K562 (cell line): ENCODE data around the gene GRID2IP. TPM values are rescaled to one million over a fixed set of nuclear protein-coding genes. Genes with fewer than 3 reads are reported as not detected.
A peak's percentile ranks its signal among the peaks of the same experiment; 100 is the strongest.

ENCODE experiments used
- ATAC-seq: fragments of 200-7000 bp; cut with Tn5 transposase; 3 replicates; pipeline ENCODE4 v1.9.1; 2020; ENCODE audit warnings: moderate library complexity
- BruUV-seq: library from RNA; stranded (reverse); fragments of 400-500 nt; replicated peaks from 2 replicates; lab custom pipeline; 2021; lab: Mats Ljungman, UMichigan
- CTCF ChIA-PET: fragments of 300-600 bp; formaldehyde crosslinking; extraction: SDS; loops from one replicate; lab custom pipeline; 2021; ENCODE audit warnings: low intra/inter-chr PET ratio; lab: Yijun Ruan, JAX
- POLR2A ChIA-PET: fragments of 300-600, 350-650 bp; sonication (Branson Sonifier 250); formaldehyde crosslinking; extraction: SDS; loops from one replicate; lab custom pipeline; 2021; ENCODE audit warnings: antibody characterized with exemption, inconsistent platforms; lab: Yijun Ruan, JAX
- DNase-seq, 4 experiments: peaks; one replicate each; pipeline versions ENCODE4 v3.0.0 to v3.0.0-alpha.2; 2011 to 2018; ENCODE audit warnings: low spot score in 3 of 4, mixed read lengths in 3 of 4; ENCODE audit errors: extremely low read depth in 1 of 4
- FAIRE-seq: peaks from 2 replicates; lab custom pipeline; 2011; peaks lifted over from hg19 to GRCh38; lab: Jason Lieb, UNC
- H2AFZ ChIP-seq: 2 replicates; pipeline ENCODE4 v1.6.0; 2011; ENCODE audit warnings: low read depth, low read length, control low read depth, inconsistent platforms
- H3K27ac ChIP-seq: fragments of 200-600 bp; 3 replicates; pipeline ENCODE4 v1.8.0; 2011; ENCODE audit warnings: low read depth, mild to moderate bottlenecking, control low read depth, inconsistent platforms, low read length, moderate library complexity, mixed read lengths; ENCODE audit errors: extremely low read depth
- H3K27me3 ChIP-seq, 2 experiments: fragments of 300-600 bp in 1 of 2; 2 replicates in 1 of 2; 3 replicates in 1 of 2; pipeline versions ENCODE4 v1.6.0 to v1.8.0; 2011; ENCODE audit warnings: inconsistent platforms in 2 of 2, low read length in 2 of 2, mild to moderate bottlenecking in 1 of 2, mixed read lengths in 1 of 2, moderate library complexity in 1 of 2; ENCODE audit not compliant: control insufficient read depth in 2 of 2, insufficient read depth in 2 of 2
- H3K36me3 ChIP-seq: fragments of 300-600 bp; 3 replicates; pipeline ENCODE4 v1.8.0; 2011; ENCODE audit warnings: mild to moderate bottlenecking, low read length, inconsistent platforms; ENCODE audit not compliant: control insufficient read depth, insufficient read depth
- H3K4me1 ChIP-seq, 2 experiments: fragments of 200-600 bp in 1 of 2; replicated peaks in 1 of 2; 2 replicates in 1 of 2; 3 replicates in 1 of 2; pipeline versions ENCODE4 v1.5.1 to v1.8.0; 2011; ENCODE audit warnings: inconsistent platforms in 2 of 2, low read length in 2 of 2, mild to moderate bottlenecking in 1 of 2, mixed read lengths in 1 of 2, moderate library complexity in 1 of 2; ENCODE audit not compliant: control insufficient read depth in 2 of 2, insufficient read depth in 2 of 2
- H3K4me2 ChIP-seq: 2 replicates; pipeline ENCODE4 v1.6.1; 2011; ENCODE audit warnings: low read length, control low read depth, inconsistent platforms, mixed read lengths; ENCODE audit not compliant: insufficient read depth
- H3K4me3 ChIP-seq: fragments of 200-600 bp; sonication (generic), shearing (Covaris generic); 2 replicates; pipeline ENCODE4 v1.5.1; 2016; ENCODE audit warnings: control low read depth, inconsistent platforms
- H3K79me2 ChIP-seq: fragments of 200-600 bp; 3 replicates; pipeline ENCODE4 v1.8.0; 2011; ENCODE audit warnings: low read length, inconsistent platforms; ENCODE audit not compliant: control insufficient read depth, insufficient read depth
- H3K9ac ChIP-seq, 2 experiments: 2 replicates each; pipeline versions ENCODE4 v1.6.0 to v1.6.1; 2011; ENCODE audit warnings: low read depth in 2 of 2, low read length in 2 of 2, control low read depth in 1 of 2, inconsistent platforms in 1 of 2, mild to moderate bottlenecking in 1 of 2, mixed read lengths in 1 of 2; ENCODE audit not compliant: insufficient read depth in 1 of 2
- H3K9me1 ChIP-seq: one replicate; pipeline ENCODE4 v1.6.0; 2011; ENCODE audit warnings: inconsistent platforms, mild to moderate bottlenecking, low read length, moderate library complexity; ENCODE audit not compliant: control insufficient read depth, insufficient read depth
- H3K9me3 ChIP-seq: replicated peaks from 2 replicates; pipeline ENCODE4 v1.5.1; 2011; ENCODE audit warnings: low read depth, low read length, inconsistent platforms; ENCODE audit not compliant: control insufficient read depth, insufficient read depth
- H4K20me1 ChIP-seq: replicated peaks from 2 replicates; pipeline ENCODE4 v1.6.1; 2011; ENCODE audit warnings: low read length, inconsistent platforms, mixed read lengths; ENCODE audit not compliant: control insufficient read depth, insufficient read depth
- ARID3B ChIP-seq: fragments of 250-450 bp; sonication (Bioruptor Pico); IDR thresholded peaks from 2 replicates; pipeline ENCODE4 v1.4.0; 2020; ENCODE audit warnings: borderline replicate concordance
- EZH2 ChIP-seq: IDR thresholded peaks from 2 replicates; pipeline ENCODE4 v1.6.1; 2012; ENCODE audit warnings: low read depth, mild to moderate bottlenecking, inconsistent platforms, low read length, borderline replicate concordance
- HMGN3 ChIP-seq: IDR thresholded peaks from 2 replicates; pipeline ENCODE4 v1.6.1; 2011; ENCODE audit warnings: borderline replicate concordance, low read depth, mild to moderate bottlenecking, mixed read lengths, low read length; ENCODE audit not compliant: insufficient read length; ENCODE audit errors: extremely low read depth
- ZNF316 ChIP-seq: fragments of 450-650 bp; IDR thresholded peaks from 2 replicates; pipeline ENCODE4 v1.6.1; 2016
- ZNF695 ChIP-seq: fragments of 450-650 bp; formaldehyde crosslinking; IDR thresholded peaks from 2 replicates; pipeline ENCODE4 v1.4.0; 2020; ENCODE audit warnings: mild to moderate bottlenecking, moderate library complexity
- WGBS: fragments of 100-300 bp; shearing (Covaris generic); methylation state at CpG from one replicate; pipeline ENCODE4 v1.1.6; 2016; ENCODE audit warnings: low coverage, mixed read lengths; ENCODE audit not compliant: insufficient coverage; ENCODE audit errors: missing lambda C conversion rate; 5-methylcytosine and 5-hydroxymethylcytosine counted together
- in situ Hi-C: fragments of 300-500 bp; cut with MboI; formaldehyde crosslinking; loops from 4 replicates; pipeline ENCODE4 v1.15.0; 2018; ENCODE audit warnings: inconsistent platforms, mixed read lengths
- intact Hi-C: fragments of 100-400 bp; cut with micrococcal nuclease; formaldehyde crosslinking; loops from 2 replicates; pipeline ENCODE4 v1.14.2; 2022
- polyA plus RNA-seq, 8 experiments: library from polyadenylated mRNA; depleted of rRNA in 4 of 8; stranded (reverse) in 5 of 8; unstranded in 3 of 8; fragments of >200 nt; fragmentation: Nextera tagmentation in 2 of 8; fragmentation: Illumina TruSeq in 1 of 8; extraction: Ambion mirVana in 2 of 8; extraction: Trizol in 1 of 8; gene quantifications; 2 replicates each; pipeline versions ENCODE4 v1.2.1 to v1.2.3, GENCODE V29; 2011 to 2014; ENCODE audit warnings: inconsistent platforms in 1 of 8, missing spikeins in 1 of 8
- total RNA-seq, 7 experiments: library from RNA; depleted of rRNA in 6 of 7; stranded (reverse); fragments of >200 nt in 6 of 7; fragmentation: Illumina TruSeq in 2 of 7; extraction: Trizol in 2 of 7; gene quantifications; 2 replicates each; pipeline versions ENCODE4 v1.2.1 to v1.2.3, GENCODE V29; 2011 to 2021; ENCODE audit warnings: low replicate concordance in 1 of 7

GRID2IP gene
- total and polyA plus RNA-seq, 9 of the 15 experiments (the other 6 are each of a cell fraction or from before 2014, with no cell fraction given), result not detected

GRCh38 chr7:6526997-6527378 is 24.3 kb downstream of the GRID2IP start:
- H3K36me3 ChIP-seq, result no peaks in the 10 kb centered on the region
- H4K20me1 ChIP-seq, result no peaks in the 10 kb centered on the region
- in situ Hi-C loops, result no loop called here
- POLR2A ChIA-PET, result interaction anchor here (0.9 kb wide), 1 partner anchor 15 kb away, joined by 3 read pairs; no protein-coding TSS in a partner anchor
- peaks cover 24 to 70% of the 10 kb centered on the region in 2 experiments; a peak in 4 of 5 replicates for H3K27me3 ChIP-seq
- CTCF ChIA-PET, result no interaction called here
- H3K79me2 ChIP-seq, result no peaks in the 10 kb centered on the region
- H3K27ac ChIP-seq, result no peak overlapping the region
- H2AFZ ChIP-seq, result peak overlapping the region; percentile 58; the same call in 1 of the 2 replicates
- no peak for ATAC-seq
- intact Hi-C loops, result no loop called here
- no peak for DNase-seq
- no peak for FAIRE-seq
- no peaks in the 10 kb centered on the region for H3K9me1 ChIP-seq
- peaks cover 0 to 23% of the 10 kb centered on the region in 2 experiments; a peak in 3 of 5 replicates for H3K4me1 ChIP-seq
- WGBS, result 16% methylated on average over 12 of the region's 12 CpGs
- peak overlapping the region in 1 of 2 experiments; percentile 58; a peak in 1 of 4 replicates for H3K9ac ChIP-seq
- no peaks in the 10 kb centered on the region for H3K9me3 ChIP-seq
- no peak for TF ChIP-seq EZH2
- no peak for TF ChIP-seq ARID3B (CRISPR knock-in tag)
- TF ChIP-seq ZNF695 (CRISPR knock-in tag), result no peak
- peak; percentile 14; the same call in 1 of the 2 replicates for TF ChIP-seq ZNF316
- TF ChIP-seq HMGN3, result peak; percentile 7
- no TSS peak for BruUV-seq
- no peak overlapping the region; the same call in 1 of the 2 replicates for H3K4me3 ChIP-seq
- peak overlapping the region; percentile 46; the same call in 1 of the 2 replicates for H3K4me2 ChIP-seq
